Progenitor cell of endocrine pancreas (in vitro differentiated cells): Measurements from ENCODE around the gene FUT8. TPM values are rescaled to one million over a fixed set of nuclear protein-coding genes. Genes with fewer than 3 reads are reported as not detected.

Experiments
- DNase-seq: peaks from one replicate; pipeline ENCODE4 v3.0.0; 2021; ENCODE audit warnings: low spot score; ENCODE audit not compliant: unreplicated experiment
- H3K27ac Mint-ChIP-seq: 2 replicates; pipeline ENCODE4 v1.8.0; 2021; ENCODE audit warnings: mild to moderate bottlenecking, moderate library complexity, mixed read lengths
- H3K27me3 Mint-ChIP-seq: 2 replicates; pipeline ENCODE4 v1.8.0; 2021; ENCODE audit warnings: mixed read lengths
- H3K36me3 Mint-ChIP-seq: 2 replicates; pipeline ENCODE4 v1.8.0; 2022; ENCODE audit warnings: mixed read lengths; ENCODE audit not compliant: insufficient read depth
- H3K4me1 Mint-ChIP-seq: 2 replicates; pipeline ENCODE4 v1.8.0; 2021; ENCODE audit warnings: low read depth, mixed read lengths
- H3K4me3 Mint-ChIP-seq: 2 replicates; pipeline ENCODE4 v1.8.0; 2021; ENCODE audit warnings: low read depth, mild to moderate bottlenecking, moderate library complexity, mixed read lengths
- H3K9me3 Mint-ChIP-seq: 2 replicates; pipeline ENCODE4 v1.8.0; 2021; ENCODE audit warnings: low read depth, mixed read lengths
- total RNA-seq: library from RNA; stranded (reverse); gene quantifications from 2 replicates; pipeline ENCODE4 v1.2.1, GENCODE V29; 2021
- TF ChIP-seq, protein P1 (sequence below): fragments of 200-600 bp; sonication (generic); IDR thresholded peaks from one replicate; pipeline ENCODE4 v1.5.0; 2021; ENCODE audit warnings: antibody characterized with exemption, mild to moderate bottlenecking; ENCODE audit not compliant: unreplicated experiment

Gene FUT8
- total RNA-seq, 1 donor from 2014 or later, result 38.8 TPM

DNA sequence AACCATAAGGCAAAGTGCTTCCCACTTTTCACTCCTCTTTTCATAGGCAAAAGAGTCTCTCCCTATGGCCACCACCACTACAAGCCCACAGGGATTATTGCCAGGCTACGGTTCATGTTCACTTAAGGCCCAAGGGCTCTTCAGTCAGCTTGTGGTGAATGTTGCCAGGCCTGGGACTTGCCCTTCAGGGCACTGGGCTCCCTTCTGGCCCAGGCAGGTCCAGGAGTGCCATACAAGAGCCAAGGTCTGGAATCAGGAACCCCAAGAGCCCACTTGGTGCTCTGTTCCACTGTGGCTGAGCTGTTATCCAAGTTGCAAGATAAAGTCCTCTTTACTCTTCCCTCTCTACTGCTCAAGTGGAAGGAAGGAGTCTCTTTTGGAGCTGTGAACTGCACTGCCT lies 307.6 kb downstream of the FUT8 start:
- Mint-ChIP-seq H3K9me3 (peaks cover 32% of the 10 kb centered on the region), H3K4me1 (no peaks in the 10 kb centered on the region), H3K36me3 (peaks cover 23% of the 10 kb centered on the region), H3K27ac (no peak overlapping the region), H3K27me3 (no peaks in the 10 kb centered on the region), H3K4me3 (no peak overlapping the region)
- no peak for DNase-seq
- TF ChIP-seq, protein P1, sequence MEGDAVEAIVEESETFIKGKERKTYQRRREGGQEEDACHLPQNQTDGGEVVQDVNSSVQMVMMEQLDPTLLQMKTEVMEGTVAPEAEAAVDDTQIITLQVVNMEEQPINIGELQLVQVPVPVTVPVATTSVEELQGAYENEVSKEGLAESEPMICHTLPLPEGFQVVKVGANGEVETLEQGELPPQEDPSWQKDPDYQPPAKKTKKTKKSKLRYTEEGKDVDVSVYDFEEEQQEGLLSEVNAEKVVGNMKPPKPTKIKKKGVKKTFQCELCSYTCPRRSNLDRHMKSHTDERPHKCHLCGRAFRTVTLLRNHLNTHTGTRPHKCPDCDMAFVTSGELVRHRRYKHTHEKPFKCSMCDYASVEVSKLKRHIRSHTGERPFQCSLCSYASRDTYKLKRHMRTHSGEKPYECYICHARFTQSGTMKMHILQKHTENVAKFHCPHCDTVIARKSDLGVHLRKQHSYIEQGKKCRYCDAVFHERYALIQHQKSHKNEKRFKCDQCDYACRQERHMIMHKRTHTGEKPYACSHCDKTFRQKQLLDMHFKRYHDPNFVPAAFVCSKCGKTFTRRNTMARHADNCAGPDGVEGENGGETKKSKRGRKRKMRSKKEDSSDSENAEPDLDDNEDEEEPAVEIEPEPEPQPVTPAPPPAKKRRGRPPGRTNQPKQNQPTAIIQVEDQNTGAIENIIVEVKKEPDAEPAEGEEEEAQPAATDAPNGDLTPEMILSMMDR, result no peak

DNA sequence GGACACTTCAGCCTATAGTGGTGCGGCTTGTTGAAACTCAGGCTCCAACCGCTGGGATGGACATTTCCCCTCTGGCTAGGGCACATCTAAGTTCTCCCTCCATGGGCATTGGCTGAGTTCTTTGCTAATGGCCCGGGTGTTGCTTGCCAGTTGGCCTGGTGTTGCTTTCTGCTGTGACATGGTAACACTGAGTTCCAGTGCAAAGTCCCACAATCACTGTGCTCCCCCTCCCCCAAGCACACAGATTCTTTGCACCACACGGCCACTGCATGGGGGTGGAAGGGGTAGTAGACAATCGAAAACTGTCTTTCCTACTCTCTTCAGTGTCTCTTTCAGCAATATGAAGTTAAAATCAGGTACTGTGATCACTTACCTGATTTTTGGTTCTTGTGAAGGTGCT lies 308.2 kb downstream of the FUT8 start:
- H3K36me3 Mint-ChIP-seq, result peaks cover 21% of the 10 kb centered on the region
- no peaks in the 10 kb centered on the region for H3K4me1 Mint-ChIP-seq
- DNase-seq, result no peak
- H3K27ac Mint-ChIP-seq, result no peak overlapping the region
- H3K4me3 Mint-ChIP-seq, result no peak overlapping the region
- no peaks in the 10 kb centered on the region for H3K27me3 Mint-ChIP-seq
- peaks cover 26% of the 10 kb centered on the region for H3K9me3 Mint-ChIP-seq
- TF ChIP-seq, protein P1, result no peak

DNA sequence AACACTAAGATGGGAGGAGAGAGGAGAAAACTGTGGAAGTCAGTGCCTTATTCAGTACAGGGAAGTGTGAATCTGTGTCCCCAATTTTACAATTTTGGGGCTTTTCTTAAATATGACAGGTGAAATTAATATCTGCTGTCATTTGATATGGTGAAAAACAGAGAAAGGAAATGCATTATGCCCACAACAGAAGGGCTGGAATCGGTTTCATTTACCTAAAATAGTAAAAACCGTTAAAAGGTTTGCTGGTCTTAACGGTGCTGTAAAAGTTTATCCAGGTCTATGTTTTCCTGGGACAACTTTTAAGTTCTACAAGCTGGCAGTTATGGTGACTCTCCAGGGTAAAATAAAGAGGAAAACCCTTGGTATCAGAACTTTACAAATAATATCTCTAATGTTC lies 310.8 kb downstream of the FUT8 start:
- H3K27me3 Mint-ChIP-seq, result no peaks in the 10 kb centered on the region
- no peak overlapping the region for H3K4me3 Mint-ChIP-seq
- H3K9me3 Mint-ChIP-seq, result peaks cover 26% of the 10 kb centered on the region
- TF ChIP-seq, protein P1, result no peak
- no peaks in the 10 kb centered on the region for H3K4me1 Mint-ChIP-seq
- no peak for DNase-seq
- no peak overlapping the region for H3K27ac Mint-ChIP-seq
- H3K36me3 Mint-ChIP-seq, result peaks cover 27% of the 10 kb centered on the region

DNA sequence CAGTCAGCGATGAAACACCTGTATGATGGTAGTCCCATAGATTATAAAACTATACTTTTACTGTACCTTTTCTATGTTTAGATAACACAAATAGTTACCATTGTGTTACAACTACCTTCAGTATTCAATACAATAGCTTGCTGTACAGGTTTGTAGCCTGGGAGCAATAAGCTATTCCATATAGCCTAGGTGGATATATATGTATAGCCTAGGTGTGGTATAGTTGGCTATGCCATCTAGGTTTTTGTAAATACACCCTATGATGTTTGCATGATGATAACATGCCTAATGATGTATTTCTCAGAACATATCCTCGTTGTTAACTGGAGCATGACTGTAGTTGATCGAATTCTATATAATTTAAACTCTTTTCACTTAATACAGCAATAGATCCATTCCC lies 316.1 kb downstream of the FUT8 start:
- no peaks in the 10 kb centered on the region for H3K4me1 Mint-ChIP-seq
- H3K9me3 Mint-ChIP-seq, result peaks cover 15% of the 10 kb centered on the region
- H3K36me3 Mint-ChIP-seq, result peaks cover 15% of the 10 kb centered on the region
- no peak overlapping the region for H3K4me3 Mint-ChIP-seq
- DNase-seq, result no peak
- no peaks in the 10 kb centered on the region for H3K27me3 Mint-ChIP-seq
- TF ChIP-seq, protein P1, result no peak
- no peak overlapping the region for H3K27ac Mint-ChIP-seq

DNA sequence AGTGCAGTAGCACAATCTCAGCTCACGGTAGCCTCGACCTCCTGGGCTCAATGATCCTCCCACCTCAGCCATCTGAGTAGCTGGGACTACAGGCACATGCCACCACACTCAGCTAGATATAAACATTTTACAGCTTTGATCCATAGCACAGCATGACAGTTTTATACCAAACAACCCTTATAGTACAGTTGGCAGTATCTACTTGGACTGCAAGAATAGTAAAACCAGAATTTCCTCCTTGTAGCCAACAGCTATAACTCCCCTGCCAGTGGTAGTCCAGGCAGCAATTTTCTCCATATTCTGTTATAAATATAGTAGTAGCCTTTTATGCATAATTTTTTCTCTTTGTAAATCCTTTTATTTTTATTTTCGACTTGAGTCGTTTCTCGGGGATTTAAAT lies 317.0 kb downstream of the FUT8 start:
- no peaks in the 10 kb centered on the region for H3K4me1 Mint-ChIP-seq
- H3K36me3 Mint-ChIP-seq, result peaks cover 15% of the 10 kb centered on the region
- DNase-seq, result no peak
- H3K4me3 Mint-ChIP-seq, result no peak overlapping the region
- H3K27me3 Mint-ChIP-seq, result no peaks in the 10 kb centered on the region
- TF ChIP-seq, protein P1, result no peak
- H3K9me3 Mint-ChIP-seq, result peaks cover 15% of the 10 kb centered on the region
- H3K27ac Mint-ChIP-seq, result no peak overlapping the region
